HL-60 (cell line): ENCODE results near the gene ADGRG7.

Experiments used
- POLR2AphosphoS5 ChIP-seq: IDR thresholded peaks from 2 replicates; pipeline ENCODE4 v1.6.1; 2012; ENCODE audit warnings: low read depth
- REST ChIP-seq: IDR thresholded peaks from 2 replicates; pipeline ENCODE4 v1.6.1; 2012; ENCODE audit warnings: low read depth; ENCODE audit not compliant: insufficient replicate concordance
- TF ChIP-seq, protein P1 (sequence below): IDR thresholded peaks from one replicate; pipeline ENCODE4 v1.5.1; 2011; ENCODE audit warnings: low read length, control low read depth, inconsistent platforms; ENCODE audit not compliant: insufficient read depth

GRCh38 chr3:100584101-100584660 lies 25.2 kb upstream of the ADGRG7 start:
- TF ChIP-seq, protein P1, sequence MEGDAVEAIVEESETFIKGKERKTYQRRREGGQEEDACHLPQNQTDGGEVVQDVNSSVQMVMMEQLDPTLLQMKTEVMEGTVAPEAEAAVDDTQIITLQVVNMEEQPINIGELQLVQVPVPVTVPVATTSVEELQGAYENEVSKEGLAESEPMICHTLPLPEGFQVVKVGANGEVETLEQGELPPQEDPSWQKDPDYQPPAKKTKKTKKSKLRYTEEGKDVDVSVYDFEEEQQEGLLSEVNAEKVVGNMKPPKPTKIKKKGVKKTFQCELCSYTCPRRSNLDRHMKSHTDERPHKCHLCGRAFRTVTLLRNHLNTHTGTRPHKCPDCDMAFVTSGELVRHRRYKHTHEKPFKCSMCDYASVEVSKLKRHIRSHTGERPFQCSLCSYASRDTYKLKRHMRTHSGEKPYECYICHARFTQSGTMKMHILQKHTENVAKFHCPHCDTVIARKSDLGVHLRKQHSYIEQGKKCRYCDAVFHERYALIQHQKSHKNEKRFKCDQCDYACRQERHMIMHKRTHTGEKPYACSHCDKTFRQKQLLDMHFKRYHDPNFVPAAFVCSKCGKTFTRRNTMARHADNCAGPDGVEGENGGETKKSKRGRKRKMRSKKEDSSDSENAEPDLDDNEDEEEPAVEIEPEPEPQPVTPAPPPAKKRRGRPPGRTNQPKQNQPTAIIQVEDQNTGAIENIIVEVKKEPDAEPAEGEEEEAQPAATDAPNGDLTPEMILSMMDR, result no peak
- TF ChIP-seq POLR2AphosphoS5 (no peak), REST (no peak)
